HEK293 (cell line): ENCODE measurements around the gene CLCNKA.

ENCODE experiments used
- GFI1B ChIP-seq: fragments of 450-650 bp; formaldehyde crosslinking; IDR thresholded peaks from 2 replicates; pipeline ENCODE4 v1.5.1; 2016; ENCODE audit warnings: missing biosample characterization, missing genetic modification characterization
- SALL2 ChIP-seq: fragments of 450-650 bp; formaldehyde crosslinking; IDR thresholded peaks from 2 replicates; pipeline ENCODE4 v1.5.0; 2017; ENCODE audit warnings: missing biosample characterization, mild to moderate bottlenecking, missing genetic modification characterization, borderline replicate concordance
- TCF7L2 ChIP-seq: IDR thresholded peaks from 2 replicates; pipeline ENCODE4 v1.6.1; 2011; ENCODE audit warnings: low read depth, mild to moderate bottlenecking, inconsistent platforms, low read length, moderate library complexity, borderline replicate concordance
- YY1 ChIP-seq: fragments of 450-650 bp; formaldehyde crosslinking; IDR thresholded peaks from 2 replicates; pipeline ENCODE4 v1.5.1; 2018; ENCODE audit warnings: missing biosample characterization, missing genetic modification characterization
- ZFP41 ChIP-seq: fragments of 450-650 bp; formaldehyde crosslinking; IDR thresholded peaks from 2 replicates; pipeline ENCODE4 v1.5.1; 2016; ENCODE audit warnings: missing biosample characterization, missing genetic modification characterization, borderline replicate concordance
- ZNF112 ChIP-seq: fragments of 450-650 bp; formaldehyde crosslinking; IDR thresholded peaks from 2 replicates; pipeline ENCODE4 v1.5.0; 2017; ENCODE audit warnings: missing biosample characterization, missing genetic modification characterization
- ZNF140 ChIP-seq: fragments of 450-650 bp; formaldehyde crosslinking; IDR thresholded peaks from 2 replicates; pipeline ENCODE4 v1.5.1; 2016; ENCODE audit warnings: missing biosample characterization, missing genetic modification characterization
- ZNF174 ChIP-seq: fragments of 450-650 bp; formaldehyde crosslinking; IDR thresholded peaks from 2 replicates; pipeline ENCODE4 v1.5.0; 2017; ENCODE audit warnings: missing biosample characterization, mild to moderate bottlenecking, missing genetic modification characterization
- ZNF221 ChIP-seq: fragments of 450-650 bp; formaldehyde crosslinking; IDR thresholded peaks from 2 replicates; pipeline ENCODE4 v1.5.1; 2017; ENCODE audit warnings: missing biosample characterization, missing genetic modification characterization, borderline replicate concordance
- ZNF830 ChIP-seq: fragments of 450-650 bp; IDR thresholded peaks from 2 replicates; pipeline ENCODE4 v1.5.0; 2018; ENCODE audit warnings: missing biosample characterization, missing genetic modification characterization, low read depth, mild to moderate bottlenecking, moderate library complexity
- TF ChIP-seq, protein P1 (sequence below): fragments of 450-650 bp; formaldehyde crosslinking; IDR thresholded peaks from 2 replicates; pipeline ENCODE4 v1.5.1; 2016; ENCODE audit warnings: missing biosample characterization, missing genetic modification characterization
- TF ChIP-seq, protein P2 (sequence below): fragments of 450-650 bp; formaldehyde crosslinking; IDR thresholded peaks from 2 replicates; pipeline ENCODE4 v1.5.1; 2016; ENCODE audit warnings: missing biosample characterization, missing genetic modification characterization
- TF ChIP-seq, protein P3 (sequence below): fragments of 450-650 bp; formaldehyde crosslinking; IDR thresholded peaks from 2 replicates; pipeline ENCODE4 v1.5.1; 2016; ENCODE audit warnings: missing biosample characterization, missing genetic modification characterization

DNA sequence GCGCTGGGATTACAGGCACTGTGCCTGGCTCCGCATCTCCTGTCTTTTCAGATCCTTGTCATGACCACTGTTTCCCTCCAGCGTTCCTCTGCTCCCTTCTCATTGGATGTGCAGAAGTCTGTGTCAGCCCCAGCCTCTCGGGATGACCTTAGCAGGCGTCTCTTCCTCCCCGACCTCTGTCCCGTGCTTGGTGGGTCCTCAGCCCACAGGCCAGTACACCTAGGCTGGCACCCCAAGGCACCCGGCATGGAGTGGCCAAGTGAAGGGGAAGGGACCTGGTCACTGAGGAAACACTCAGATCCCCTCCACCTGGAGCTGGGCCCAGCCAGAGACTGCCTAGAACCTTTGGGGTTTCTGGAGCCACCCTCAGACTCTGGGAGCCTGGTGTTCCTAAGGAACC is 19.4 kb downstream of the CLCNKA start:
- no peak for TF ChIP-seq SALL2
- TF ChIP-seq, protein P1, sequence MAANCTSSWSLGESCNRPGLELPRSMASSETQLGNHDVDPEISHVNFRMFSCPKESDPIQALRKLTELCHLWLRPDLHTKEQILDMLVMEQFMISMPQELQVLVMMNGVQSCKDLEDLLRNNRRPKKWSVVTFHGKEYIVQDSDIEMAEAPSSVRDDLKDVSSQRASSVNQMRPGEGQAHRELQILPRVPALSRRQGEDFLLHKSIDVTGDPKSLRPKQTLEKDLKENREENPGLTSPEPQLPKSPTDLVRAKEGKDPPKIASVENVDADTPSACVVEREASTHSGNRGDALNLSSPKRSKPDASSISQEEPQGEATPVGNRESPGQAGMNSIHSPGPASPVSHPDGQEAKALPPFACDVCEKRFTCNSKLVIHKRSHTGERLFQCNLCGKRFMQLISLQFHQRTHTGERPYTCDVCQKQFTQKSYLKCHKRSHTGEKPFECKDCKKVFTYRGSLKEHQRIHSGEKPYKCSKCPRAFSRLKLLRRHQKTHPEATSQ (tag by site-specific recombination), result no peak
- TF ChIP-seq, protein P2, sequence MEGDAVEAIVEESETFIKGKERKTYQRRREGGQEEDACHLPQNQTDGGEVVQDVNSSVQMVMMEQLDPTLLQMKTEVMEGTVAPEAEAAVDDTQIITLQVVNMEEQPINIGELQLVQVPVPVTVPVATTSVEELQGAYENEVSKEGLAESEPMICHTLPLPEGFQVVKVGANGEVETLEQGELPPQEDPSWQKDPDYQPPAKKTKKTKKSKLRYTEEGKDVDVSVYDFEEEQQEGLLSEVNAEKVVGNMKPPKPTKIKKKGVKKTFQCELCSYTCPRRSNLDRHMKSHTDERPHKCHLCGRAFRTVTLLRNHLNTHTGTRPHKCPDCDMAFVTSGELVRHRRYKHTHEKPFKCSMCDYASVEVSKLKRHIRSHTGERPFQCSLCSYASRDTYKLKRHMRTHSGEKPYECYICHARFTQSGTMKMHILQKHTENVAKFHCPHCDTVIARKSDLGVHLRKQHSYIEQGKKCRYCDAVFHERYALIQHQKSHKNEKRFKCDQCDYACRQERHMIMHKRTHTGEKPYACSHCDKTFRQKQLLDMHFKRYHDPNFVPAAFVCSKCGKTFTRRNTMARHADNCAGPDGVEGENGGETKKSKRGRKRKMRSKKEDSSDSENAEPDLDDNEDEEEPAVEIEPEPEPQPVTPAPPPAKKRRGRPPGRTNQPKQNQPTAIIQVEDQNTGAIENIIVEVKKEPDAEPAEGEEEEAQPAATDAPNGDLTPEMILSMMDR (tag by site-specific recombination), result no peak
- no peak for TF ChIP-seq ZFP41 (tag by site-specific recombination)
- TF ChIP-seq ZNF174 (tag by site-specific recombination), result no peak
- TF ChIP-seq TCF7L2, result no peak
- TF ChIP-seq ZNF221 (tag by site-specific recombination), result no peak
- TF ChIP-seq YY1 (tag by site-specific recombination), result no peak
- no peak for TF ChIP-seq GFI1B (tag by site-specific recombination)
- no peak for TF ChIP-seq ZNF830 (tag by site-specific recombination)
- TF ChIP-seq ZNF140 (tag by site-specific recombination), result no peak
- TF ChIP-seq, protein P3, sequence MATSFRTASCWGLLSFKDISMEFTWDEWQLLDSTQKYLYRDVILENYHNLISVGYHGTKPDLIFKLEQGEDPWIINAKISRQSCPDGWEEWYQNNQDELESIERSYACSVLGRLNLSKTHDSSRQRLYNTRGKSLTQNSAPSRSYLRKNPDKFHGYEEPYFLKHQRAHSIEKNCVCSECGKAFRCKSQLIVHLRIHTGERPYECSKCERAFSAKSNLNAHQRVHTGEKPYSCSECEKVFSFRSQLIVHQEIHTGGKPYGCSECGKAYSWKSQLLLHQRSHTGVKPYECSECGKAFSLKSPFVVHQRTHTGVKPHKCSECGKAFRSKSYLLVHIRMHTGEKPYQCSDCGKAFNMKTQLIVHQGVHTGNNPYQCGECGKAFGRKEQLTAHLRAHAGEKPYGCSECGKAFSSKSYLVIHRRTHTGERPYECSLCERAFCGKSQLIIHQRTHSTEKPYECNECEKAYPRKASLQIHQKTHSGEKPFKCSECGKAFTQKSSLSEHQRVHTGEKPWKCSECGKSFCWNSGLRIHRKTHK (tag by site-specific recombination), result no peak
- no peak for TF ChIP-seq ZNF112 (tag by site-specific recombination)
